HG02852 (cell line): ENCODE data around the gene PSME3IP1.
"Not testable (repeated sequence)": the region's sequence is repeated elsewhere in the genome, so short reads cannot be mapped to it uniquely, and the experiment has no call there.

ENCODE experiments used
- ATAC-seq: cut with Tn5 transposase; IDR thresholded peaks from one replicate; pipeline ENCODE4 v1.9.1; 2021; ENCODE audit warnings: mild to moderate bottlenecking, moderate library complexity; ENCODE audit not compliant: unreplicated experiment

PSME3IP1 gene

GRCh38 chr16:57185945-57186871 is at the start of gene PSME3IP1, which contains the start of gene RSPRY1:
Gene PSME3IP1 (minus strand): TSS chr16:57186039. CDS start chr16:57173854, 12,185 bp downstream.
Gene RSPRY1 (plus strand): TSS chr16:57186329. CDS start chr16:57204659, 18,330 bp downstream.
- peak; percentile 88 for ATAC-seq

- ATAC-seq = no peak
Observed at GRCh38 chr16:57235128-57236021, 49.5 kb upstream of the PSME3IP1 start.

GRCh38 chr16:57234707-57235092 is 48.9 kb upstream of the PSME3IP1 start:
- no peak for ATAC-seq

GRCh38 chr16:57233944-57234706 is 48.3 kb upstream of the PSME3IP1 start:
- ATAC-seq = no peak

GRCh38 chr16:57231821-57232350 is 46.0 kb upstream of the PSME3IP1 start:
- ATAC-seq = no peak

- no peak for ATAC-seq
Observed at GRCh38 chr16:57229079-57229478, 43.2 kb upstream of the PSME3IP1 start.

GRCh38 chr16:57226701-57227621 is 41.1 kb upstream of the PSME3IP1 start:
- ATAC-seq = no peak

- no peak for ATAC-seq
Observed at GRCh38 chr16:57225978-57226377, 40.1 kb upstream of the PSME3IP1 start.

GRCh38 chr16:57224651-57225335 is 39.0 kb upstream of the PSME3IP1 start:
- no peak for ATAC-seq

GRCh38 chr16:57223057-57223456 is 37.2 kb upstream of the PSME3IP1 start:
- no peak for ATAC-seq

GRCh38 chr16:57216968-57217367 is 31.1 kb upstream of the PSME3IP1 start:
- no peak for ATAC-seq

GRCh38 chr16:57213462-57213861 is 27.6 kb upstream of the PSME3IP1 start:
- ATAC-seq = no peak

GRCh38 chr16:57209780-57210179 is 23.9 kb upstream of the PSME3IP1 start:
- no peak for ATAC-seq

- ATAC-seq = no peak
Observed at GRCh38 chr16:57208926-57209325, 23.1 kb upstream of the PSME3IP1 start.

GRCh38 chr16:57204675-57205074 is 18.8 kb upstream of the PSME3IP1 start:
- ATAC-seq = no peak

GRCh38 chr16:57203451-57203850 is 17.6 kb upstream of the PSME3IP1 start:
- ATAC-seq = no peak

- no peak for ATAC-seq
Observed at GRCh38 chr16:57202095-57202886, 16.5 kb upstream of the PSME3IP1 start.

- ATAC-seq = not testable (repeated sequence)
Observed at GRCh38 chr16:57200926-57201325, 15.1 kb upstream of the PSME3IP1 start.
